Peyer's patch (tissue), 4 donors: ENCODE data around the gene C4orf17.

Experiments
- CTCF ChIP-seq, 6 experiments: fragments of 450-650 bp in 4 of 6; fragments of 200-600 bp in 2 of 6; sonication (generic) in 1 of 6; IDR thresholded peaks; one replicate each; pipeline ENCODE4 v1.5.1; 2017 to 2019; ENCODE audit warnings: antibody characterized with exemption in 6 of 6, mild to moderate bottlenecking in 3 of 6, moderate library complexity in 1 of 6
- POLR2A ChIP-seq, 2 donors: fragments of 450-650 bp; IDR thresholded peaks; one replicate each; pipeline ENCODE4 v1.5.1; 2017; ENCODE audit warnings: antibody characterized with exemption in 2 of 2, mild to moderate bottlenecking in 2 of 2, moderate library complexity in 2 of 2

- TF ChIP-seq POLR2A (IDR thresholded peaks at IDR 0.05): no peak
- TF ChIP-seq CTCF (IDR thresholded peaks at IDR 0.05): no peak
These were observed 3.1 kb upstream of the C4orf17 start for GRCh38 chr4:99507762-99508161.
